Smooth muscle cell of the brain vasculature (primary cell): Measurements from ENCODE around the gene USP35.
"Not testable (repeated sequence)": the region's sequence is repeated elsewhere in the genome, so short reads cannot be mapped to it uniquely, and the experiment has no call there.

Experiments
- DNase-seq: peaks from one replicate; pipeline ENCODE4 v3.0.0-alpha.2; 2012; ENCODE audit warnings: low read depth, low spot score

The USP35 gene

DNA sequence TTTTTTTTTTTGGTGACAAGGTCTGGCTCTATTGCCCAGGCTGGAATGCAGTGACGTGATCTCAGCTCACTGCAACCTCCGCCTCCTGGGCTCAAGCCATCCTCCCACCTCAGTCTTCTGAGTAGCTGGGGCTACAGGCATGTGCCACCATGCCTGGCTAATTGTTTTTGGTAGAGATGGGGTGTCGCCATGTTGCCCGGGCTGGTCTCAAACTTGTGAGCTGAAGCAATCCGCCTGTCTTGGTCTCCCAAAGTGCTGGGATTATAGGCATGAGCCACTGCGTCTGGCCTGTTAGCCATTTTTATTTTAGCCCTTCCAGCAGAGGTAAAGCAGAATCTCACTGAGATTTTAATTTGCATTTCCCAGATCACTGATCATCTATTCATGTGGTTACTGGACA lies 44.3 kb downstream of the USP35 start:
- DNase-seq, result not testable (repeated sequence)

DNA sequence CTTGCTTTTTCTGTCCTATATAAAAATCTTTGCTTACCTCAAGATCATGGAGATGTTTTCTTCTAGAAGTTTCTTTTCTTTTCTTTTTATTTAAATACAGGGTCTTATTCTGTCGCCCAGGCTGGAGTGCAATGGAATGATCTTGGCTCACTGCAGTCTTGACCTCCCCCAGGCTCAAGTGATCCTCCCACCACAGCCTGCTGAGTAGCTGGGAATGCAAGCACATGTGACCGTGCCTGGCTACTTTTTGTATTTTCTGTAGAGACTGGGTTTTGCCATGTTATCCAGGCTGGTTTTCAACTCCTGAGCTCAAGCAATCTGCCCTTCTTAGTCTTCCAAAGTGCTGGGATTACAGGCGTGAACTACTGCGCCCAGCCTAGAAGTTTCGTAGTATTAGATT lies 45.3 kb downstream of the USP35 start:
- no peak for DNase-seq

DNA sequence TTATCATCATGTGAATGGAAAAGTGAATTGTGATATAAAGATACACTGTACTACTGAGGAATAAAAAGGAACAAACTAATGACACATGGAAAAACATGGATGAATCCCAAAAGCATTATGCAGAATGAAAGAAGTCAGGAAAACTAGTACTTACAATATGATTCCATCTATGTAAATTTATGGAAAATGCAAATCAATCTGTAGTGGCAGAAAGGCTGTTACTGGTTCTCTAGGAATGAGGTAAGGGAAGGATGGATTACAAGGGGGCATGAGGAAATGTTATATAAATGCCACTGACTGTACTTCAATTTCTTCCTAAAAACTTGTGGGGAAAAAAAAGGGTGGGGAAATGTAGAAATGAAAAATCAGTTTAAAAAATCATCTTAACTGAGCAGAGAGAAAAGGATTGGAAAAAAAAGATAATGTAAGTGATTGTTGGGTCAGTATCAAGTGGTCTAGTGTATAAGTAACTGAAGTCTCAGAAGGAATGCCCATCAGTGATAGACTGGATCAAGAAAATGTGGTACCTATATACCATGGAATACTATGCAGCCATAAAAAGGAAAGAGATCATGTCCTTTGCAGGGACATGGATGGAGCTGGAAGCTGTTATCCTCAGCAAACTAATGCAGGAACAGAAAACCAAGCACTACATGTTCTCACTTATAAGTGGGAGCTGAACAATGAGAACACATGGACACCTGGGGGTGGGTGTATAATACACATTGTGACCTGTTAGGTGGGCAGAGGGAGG lies 48.8 kb downstream of the USP35 start:
- no peak for DNase-seq

DNA sequence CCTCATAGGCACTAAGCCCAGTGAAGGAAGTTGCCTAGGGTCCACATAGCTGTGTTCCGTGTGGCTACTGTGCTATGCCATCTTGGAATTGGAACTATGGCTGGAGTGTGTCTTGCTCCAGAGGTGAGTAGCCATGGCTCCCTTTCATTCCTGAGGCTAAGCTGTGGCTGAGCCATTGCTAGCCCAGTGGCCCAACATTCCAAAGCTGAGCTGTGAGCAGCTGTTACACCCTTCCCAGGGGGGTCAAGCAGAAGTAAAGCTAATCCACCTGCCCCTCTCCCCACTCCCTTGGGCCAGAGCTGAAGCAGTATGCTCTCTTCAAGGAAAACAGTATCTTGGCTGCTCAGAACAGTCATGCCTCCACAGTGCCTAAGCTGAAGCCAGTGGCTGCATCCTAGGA lies 51.1 kb downstream of the USP35 start:
- no peak for DNase-seq

DNA sequence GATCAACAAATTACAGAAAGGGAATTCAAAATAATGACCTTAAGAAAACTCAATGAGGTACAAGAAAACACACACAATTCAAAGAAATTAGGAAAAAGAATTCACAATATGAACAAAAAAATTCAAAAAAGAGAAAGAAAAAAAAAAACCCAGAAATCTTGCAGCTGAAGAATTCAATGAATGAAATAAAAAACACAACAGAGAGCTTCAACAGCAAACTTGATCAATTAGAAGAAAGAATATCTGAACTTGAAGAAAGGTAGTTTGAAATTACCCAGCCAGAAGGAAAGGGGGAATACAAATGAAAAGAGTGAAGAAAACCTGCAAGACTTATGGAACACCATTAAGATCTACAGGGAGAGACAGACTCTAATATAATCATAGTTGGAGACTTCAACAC lies 52.8 kb downstream of the USP35 start:
- DNase-seq, result no peak

DNA sequence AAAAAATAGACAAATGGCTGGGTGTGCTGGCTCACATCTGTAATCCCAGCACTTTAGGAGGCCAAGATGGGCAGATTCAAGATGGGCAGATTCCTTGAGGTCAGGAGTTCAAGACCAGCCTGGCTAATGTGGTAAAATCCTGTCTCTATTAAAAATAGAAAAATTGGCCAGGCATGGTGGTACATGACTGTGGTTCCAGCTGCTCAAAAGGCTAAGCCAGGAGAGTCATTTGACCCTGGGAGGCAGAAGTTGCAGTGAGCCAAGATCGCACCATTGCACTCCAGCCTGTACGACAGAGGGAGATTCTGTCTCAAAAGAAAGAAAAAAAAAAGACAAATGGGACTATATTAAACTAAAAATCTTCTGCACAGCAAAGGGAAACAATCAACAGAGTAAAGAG lies 55.4 kb downstream of the USP35 start:
- DNase-seq, result no peak

DNA sequence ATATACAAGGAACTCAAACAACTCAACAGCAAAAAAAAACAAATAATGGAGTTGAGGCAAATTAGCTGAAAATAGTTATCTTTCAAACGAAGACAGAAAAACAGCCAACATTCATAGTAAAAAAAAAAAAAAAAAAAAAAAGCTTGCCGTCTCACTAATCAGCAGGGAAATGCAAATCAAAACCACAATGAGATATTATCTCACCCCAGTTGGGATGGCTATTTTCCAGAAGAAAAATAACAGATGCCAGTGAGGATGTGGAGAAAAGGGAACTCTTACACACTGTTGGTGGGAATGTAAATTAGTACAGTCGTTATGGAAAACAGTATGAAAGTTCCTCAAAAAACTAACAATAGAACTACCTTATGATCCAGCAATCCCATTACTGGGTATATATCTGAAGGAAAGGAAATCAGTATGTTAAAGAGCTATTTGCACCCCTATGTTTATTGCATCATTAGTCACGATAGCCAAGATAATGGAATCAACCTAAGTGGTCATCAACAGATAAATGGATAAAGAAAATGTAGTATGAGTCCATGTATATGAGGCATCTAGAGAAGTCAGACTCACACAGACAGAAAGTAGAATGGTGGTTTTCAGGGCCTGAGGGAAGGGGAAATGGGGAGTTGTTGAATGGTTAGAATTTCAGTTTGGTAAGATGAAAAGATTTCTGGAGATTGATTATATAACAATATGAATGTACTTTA lies 56.0 kb downstream of the USP35 start:
- DNase-seq, result no peak

DNA sequence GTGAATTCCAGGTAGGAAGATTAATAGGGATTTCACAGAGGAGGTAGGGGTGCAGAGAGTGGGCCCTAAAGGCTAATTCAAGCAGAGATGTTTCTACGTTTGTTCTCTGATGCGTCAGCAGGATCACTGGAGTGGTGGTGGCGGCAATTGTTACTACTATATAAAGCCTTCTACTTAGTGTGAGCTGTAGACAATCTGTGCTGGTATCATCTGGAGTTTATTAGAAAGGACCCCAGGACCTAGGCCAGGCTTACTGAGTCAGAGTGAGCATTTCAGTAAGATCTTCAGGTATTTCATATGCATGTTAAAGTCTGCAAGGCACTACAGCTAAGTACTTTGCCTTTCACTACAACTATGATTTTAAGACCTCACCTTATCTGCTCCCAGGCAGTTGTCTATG lies 59.5 kb downstream of the USP35 start:
- no peak for DNase-seq

DNA sequence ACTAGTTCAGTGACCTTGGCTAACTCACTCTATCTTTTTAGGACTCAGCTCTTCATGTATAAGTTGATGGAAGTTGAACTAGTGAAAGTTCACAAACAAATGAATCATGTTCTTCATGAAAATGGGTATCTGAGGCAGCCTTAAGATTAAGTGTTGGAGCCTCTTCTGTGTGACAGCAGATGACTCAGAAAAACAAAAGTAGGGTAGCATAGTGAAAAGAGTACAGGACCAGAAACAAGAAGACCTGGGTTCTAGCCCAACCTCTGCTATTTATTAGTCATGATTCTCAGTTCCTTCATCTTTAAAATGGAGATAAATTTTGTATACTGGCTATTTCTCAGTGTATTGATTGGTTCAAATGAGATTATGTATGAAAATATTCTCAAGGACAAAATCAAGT lies 60.2 kb downstream of the USP35 start:
- no peak for DNase-seq

DNA sequence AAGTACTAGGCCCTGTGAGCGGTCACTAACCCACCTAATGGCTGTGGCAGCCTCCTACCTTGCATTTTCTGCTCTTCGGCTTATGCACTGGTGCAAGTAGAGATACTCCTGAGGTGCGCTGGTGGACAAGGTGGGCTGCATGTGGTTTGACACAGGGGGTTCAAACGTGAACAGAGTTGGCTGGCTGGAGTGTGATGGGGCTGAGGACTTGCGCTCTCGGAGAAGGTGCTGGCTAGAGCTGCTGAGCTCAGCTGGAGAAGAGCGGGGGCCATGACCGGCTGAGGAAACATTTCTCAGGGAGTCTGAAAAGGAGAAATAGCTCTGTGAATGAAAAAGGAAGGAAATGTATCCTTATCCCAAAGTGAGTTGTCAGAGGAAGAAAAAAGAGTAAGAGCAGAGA lies 61.4 kb downstream of the USP35 start:
- DNase-seq, result no peak

DNA sequence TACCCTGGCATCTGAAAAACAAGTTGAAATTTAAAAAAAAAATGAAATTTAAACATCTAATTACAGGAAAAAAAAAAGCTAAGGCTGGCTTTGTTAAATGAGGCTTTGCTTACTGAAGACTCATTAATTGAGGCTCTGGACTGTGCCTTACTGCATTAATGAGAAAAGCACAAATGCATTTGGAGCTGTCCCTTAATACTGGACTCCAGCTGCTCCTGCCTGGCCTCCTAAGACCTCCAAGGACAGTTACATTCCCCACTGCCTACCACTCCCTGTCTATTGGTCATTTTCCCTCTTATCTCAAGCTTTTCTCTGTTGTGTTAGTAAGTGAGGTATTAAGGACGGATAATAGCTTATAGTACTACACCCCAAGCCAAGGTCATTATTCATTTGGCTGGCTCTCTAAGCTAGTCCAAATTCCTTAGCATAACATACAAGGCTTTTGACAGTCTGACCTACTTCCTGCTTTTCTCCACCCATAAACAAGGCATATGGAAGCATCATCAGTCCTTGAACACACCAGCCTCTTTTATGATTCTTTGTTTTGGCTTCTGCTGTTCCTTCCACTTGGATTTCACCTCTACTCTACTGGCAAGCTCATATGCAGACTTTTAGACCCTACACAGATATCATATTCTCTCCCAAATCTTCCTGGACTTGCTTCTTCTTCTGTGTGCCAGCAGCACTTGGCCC lies 62.5 kb downstream of the USP35 start:
- no peak for DNase-seq

DNA sequence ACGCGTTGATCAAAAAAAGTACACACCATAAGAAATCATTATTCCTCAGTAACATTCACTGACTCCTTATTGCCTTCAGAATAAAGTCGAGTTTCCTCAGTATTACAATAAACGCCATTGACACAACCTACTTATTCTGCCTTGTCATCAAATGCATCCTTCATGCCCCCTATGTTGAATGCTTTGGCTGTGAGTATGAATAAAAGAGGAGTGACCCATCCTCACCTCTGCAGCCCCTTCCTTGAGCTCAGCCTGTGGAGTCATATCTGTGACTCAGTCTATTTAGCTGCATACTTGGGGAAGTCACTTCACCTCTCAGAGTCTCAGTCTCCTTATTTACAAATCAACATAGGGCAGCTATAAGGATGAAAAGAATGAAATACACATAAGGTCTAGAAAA lies 65.1 kb downstream of the USP35 start:
- DNase-seq, result no peak

DNA sequence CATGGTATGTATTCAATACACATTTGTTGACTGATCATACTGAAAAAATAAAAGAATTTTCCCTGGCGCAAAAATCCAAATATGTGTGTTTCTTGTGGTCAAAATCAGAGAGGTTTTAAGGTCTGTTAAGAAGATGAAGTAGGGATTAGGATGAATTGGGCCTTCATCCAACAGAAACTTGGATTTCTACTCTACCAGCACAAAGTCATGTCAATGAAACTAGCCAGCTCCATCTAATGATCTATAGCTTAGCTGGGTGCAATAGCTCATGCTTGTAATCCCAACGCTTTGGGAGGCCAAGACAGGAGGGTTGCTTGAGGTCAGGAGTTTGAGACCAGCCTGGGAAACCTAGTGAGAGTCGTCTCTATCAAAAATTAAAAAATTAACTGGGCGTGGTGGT lies 65.5 kb downstream of the USP35 start:
- DNase-seq, result no peak

DNA sequence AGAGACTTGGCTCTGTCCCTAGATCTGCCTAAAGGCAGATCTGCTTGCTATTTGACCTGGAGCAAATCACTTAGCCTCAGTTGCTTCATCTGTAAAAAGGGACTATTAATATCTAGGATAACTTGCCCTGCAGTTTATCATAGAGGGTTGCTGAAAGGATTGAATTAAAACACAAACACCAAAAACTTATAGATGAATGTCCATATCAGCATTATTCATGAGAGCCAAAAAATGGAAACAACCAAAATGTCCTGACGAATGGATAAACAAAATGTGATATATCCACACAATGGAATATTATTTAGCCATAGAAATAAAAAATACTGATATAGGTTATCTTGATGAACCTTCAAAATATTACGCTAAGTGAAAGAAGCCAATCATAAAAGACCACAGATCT lies 67.2 kb downstream of the USP35 start:
- no peak for DNase-seq

DNA sequence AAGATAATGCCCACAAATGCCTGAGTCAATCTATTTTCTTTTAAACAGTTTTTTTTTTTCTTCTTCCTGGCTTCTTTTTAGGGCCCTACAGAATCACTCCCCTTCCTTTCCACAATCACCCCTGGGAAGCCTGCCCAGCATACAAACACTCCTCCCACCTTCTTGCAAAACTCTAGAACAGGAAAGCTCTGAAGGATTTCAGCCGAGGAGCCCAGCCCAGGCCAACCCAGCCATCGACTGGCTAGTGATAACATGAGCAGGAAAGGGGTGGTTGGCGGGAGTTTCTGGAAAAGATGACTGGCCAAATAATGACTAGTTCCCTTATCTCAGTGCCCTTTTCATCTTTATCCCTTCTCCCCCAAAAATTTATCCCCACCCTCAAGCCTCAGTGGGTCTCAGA lies 68.2 kb downstream of the USP35 start:
- no peak for DNase-seq

DNA sequence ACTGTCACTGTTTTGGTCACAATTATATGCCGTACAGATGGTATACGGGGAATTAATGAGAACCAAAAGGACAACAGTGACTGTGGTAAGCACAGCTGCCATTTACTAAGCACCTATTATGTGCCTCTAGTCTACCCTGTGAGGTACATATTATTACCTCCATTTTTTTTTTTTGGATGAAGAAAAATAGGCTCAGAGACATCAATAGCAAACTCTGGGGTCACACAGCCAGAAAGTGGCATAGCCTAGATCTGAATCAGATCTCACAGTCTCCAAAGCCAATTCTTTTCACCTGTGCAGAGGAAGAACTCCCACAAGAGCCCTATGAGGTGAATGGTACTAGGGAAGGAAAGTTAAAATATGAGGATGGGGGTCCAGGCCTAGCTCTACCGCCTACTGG lies 68.9 kb downstream of the USP35 start:
- no peak for DNase-seq

DNA sequence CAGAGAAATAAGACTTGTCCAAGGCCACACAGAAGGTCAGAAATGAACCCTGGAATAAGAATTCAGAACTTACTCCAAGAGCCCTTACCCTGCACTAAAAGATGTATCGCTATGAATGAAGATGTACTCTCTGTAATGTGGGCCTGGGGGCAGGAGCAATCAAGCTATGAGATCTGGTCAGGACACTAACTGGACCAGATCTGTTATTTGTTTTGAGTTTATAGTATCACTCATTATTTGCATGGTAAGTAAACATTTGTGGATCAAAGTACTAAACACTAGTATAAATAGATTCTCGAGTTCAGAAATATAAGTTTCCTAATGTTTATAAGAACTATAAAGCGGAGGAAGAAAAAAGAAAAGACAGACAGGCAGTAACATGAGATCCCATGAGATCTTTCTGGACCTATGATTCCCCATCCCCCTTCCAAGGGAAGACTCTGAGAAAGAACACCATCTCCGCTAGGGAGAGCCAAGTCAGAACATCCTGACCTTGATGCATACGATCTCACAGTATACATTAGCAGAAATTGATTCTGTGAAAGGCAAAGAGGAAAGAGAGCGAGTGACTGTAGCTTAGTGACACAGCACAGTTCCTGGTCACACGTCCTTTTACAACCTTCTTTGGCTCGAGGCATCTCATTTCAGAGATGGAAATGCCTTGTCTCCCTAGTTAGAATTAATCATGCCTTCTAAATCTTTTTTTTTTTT lies 71.2 kb downstream of the USP35 start:
- DNase-seq, result no peak

DNA sequence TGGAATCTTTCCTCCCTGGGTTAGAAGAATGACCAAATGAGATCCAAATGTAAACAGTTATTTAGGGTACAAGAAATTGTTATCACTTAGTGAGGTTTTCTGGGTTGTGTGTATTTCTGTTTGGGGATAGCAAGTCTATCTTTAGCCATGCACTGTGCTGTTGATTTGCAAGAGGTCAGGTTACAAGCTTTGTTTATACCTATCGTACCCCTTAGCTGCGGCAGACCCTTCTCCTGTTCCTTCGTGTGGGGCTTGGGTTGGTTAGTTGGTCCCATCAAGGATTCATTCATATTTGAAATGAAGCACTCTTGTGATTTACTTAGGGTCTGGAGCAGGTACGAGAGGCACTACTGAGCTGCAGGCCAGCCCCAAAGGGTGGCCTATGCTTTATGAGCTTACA lies 72.6 kb downstream of the USP35 start:
- no peak for DNase-seq

DNA sequence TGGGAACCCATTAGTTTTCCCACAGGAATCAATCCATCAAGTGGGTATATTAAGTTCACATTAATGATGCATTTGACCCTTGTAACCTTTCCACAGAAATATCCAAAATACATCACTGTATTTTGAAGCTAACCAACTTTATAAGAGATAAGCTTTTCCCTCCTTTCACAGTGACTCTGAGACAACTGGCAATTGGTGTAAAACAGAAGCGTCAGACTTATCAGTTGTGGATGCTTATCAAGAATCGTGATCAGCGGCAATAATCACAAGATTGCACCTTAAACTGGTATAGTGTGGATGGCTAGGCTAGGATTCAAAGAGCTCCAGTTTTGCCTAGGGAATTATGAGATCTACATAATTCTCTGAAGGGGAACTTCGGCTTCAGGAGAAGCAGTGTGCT lies 73.1 kb downstream of the USP35 start:
- no peak for DNase-seq

DNA sequence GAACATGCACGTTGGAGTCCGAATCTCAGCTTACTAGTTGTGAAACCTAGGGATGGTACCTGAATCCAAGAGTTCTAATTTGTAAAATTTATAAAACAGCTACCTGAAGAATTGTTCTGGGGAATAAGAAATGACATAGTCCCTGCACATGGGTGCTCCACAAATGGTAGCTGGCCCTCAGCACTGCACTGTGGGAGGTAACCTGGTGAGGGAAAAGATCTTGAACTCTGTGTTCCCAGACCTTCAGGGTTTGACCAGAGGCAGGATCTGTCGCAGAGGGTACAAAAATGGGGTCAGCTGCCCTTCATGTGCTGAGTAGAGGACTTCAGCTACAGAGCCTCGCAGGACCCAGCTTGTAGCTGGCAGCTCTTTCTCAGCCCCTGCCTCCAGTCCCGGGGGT lies 73.5 kb downstream of the USP35 start:
- DNase-seq, result no peak

DNA sequence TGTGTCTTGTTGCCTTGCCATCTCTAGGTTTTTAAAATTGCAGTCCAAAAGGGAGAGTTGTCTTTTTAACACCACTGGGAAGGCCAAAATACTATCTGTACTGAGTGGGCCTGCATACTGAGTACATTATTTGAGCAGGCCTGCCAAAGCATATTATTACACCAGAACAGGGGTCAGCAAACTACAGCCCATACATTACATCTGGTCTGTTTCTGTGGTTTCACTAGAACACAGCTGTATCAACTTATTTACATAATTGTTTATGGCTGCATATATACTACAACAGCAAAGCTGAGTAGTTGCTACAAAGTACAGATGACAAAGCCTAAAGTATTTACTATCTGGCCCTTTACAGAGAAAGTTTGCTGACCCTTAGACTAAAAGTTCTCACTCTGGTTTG lies 74.0 kb downstream of the USP35 start:
- DNase-seq, result no peak
